Measurements from ENCODE around the gene PHLDB1. TPM values are rescaled to one million over a fixed set of nuclear protein-coding genes. Genes with fewer than 3 reads are reported as not detected.

Gene PHLDB1
- total and polyA plus RNA-seq, 2 of the 8 experiments (the other 6 are each of a cell fraction or from before 2014, with no cell fraction given): 53.9 to 74.8 TPM

- Histone ChIP-seq H4K8ac (ENCODE audit: extremely low read depth, insufficient read depth, low read length) (peak overlapping the region; percentile 64; the same call in 1 of the 2 replicates), H3K9ac (replicated peaks in 1 of 4; ENCODE audit: extremely low read depth in 1 of 4, low read depth in 3 of 4, low read length in 3 of 4) (peak overlapping the region in 3 of 4 experiments; percentile 63 to 71 (median 66); a peak in 6 of 7 replicates), H3K79me2 (ENCODE audit: control insufficient read depth in 1 of 2, insufficient read depth in 2 of 2, low read length in 2 of 2) (peaks cover 7 to 27% of the 10 kb centered on the region in 2 experiments; a peak in 2 of 4 replicates), H3K18ac (ENCODE audit: extremely low read depth, low read length) (peak overlapping the region; percentile 19; the same call in 1 of the 2 replicates), H3K27me3 (replicated peaks in 1 of 4; ENCODE audit: control insufficient read depth in 3 of 4, extremely low read depth in 1 of 4, insufficient read depth in 3 of 4, low read length in 3 of 4) (no peaks in the 10 kb centered on the region), H3K27ac (ENCODE audit: low read depth, low read length) (0 out of 2 replicates have a peak overlapping the region, but pooled peaks have one; percentile 50), H4K91ac (replicated peaks; ENCODE audit: insufficient read length, low read length) (peak overlapping the region; percentile 86), H3K9me3 (ENCODE audit: insufficient read depth in 2 of 2, low read depth in 1 of 2, low read length in 1 of 2) (no peaks in the 10 kb centered on the region), H2BK20ac (ENCODE audit: low read length) (no peak overlapping the region), H2AK5ac (ENCODE audit: low read depth, low read length) (peak overlapping the region; percentile 56; the same call in 1 of the 2 replicates), H2BK5ac (ENCODE audit: low read depth, low read length) (peak overlapping the region; percentile 22; the same call in 1 of the 2 replicates), H2BK15ac (ENCODE audit: low read length) (peak overlapping the region; percentile 94; the same call in 1 of the 2 replicates), H3K36me3 (ENCODE audit: control insufficient read depth in 2 of 4, insufficient read depth in 4 of 4, low read length in 3 of 4) (peaks cover 3 to 13% (median 6%) of the 10 kb centered on the region in 4 experiments; a peak in 5 of 8 replicates), H3K4me2 (ENCODE audit: insufficient read depth in 1 of 2, low read depth in 2 of 2, low read length in 2 of 2) (peak overlapping the region; percentile 97), H3K4me3 (ENCODE audit: extremely low read depth in 1 of 4, insufficient read depth in 2 of 4, low read depth in 3 of 4, low read length in 4 of 4) (peak overlapping the region; percentile 41 to 82 (median 70)), H3K14ac (ENCODE audit: insufficient read length) (no peak overlapping the region), H4K20me1 (replicated peaks in 1 of 2; ENCODE audit: control insufficient read depth in 1 of 2, insufficient read depth in 2 of 2, low read length in 2 of 2) (peaks cover 0 to 5% of the 10 kb centered on the region in 2 experiments), H3K79me1 (ENCODE audit: low read depth, low read length) (peaks cover 15% of the 10 kb centered on the region), H3K56ac (replicated peaks; ENCODE audit: insufficient read length, low read depth, low read length) (peak overlapping the region; percentile 24), H3K23ac (ENCODE audit: insufficient read length) (no peak overlapping the region), H3K4ac (replicated peaks; ENCODE audit: insufficient read length, low read depth, low read length) (peak overlapping the region; percentile 19), H2BK120ac (replicated peaks; ENCODE audit: low read depth, low read length) (no peak overlapping the region), H3K23me2 (ENCODE audit: low read depth, low read length) (peaks cover 7% of the 10 kb centered on the region), H2AFZ (ENCODE audit: low read length) (no peak overlapping the region), H2BK12ac (ENCODE audit: low read depth, low read length) (peak overlapping the region; percentile 60), H3K4me1 (replicated peaks in 1 of 4; ENCODE audit: control insufficient read depth in 3 of 4, insufficient read depth in 4 of 4, low read length in 3 of 4) (peaks cover 5 to 34% (median 28%) of the 10 kb centered on the region in 4 experiments), H4K5ac (ENCODE audit: insufficient read length, low read depth, low read length) (no peak overlapping the region)
- no peak for FAIRE-seq
- ChIA-PET CTCF (ENCODE audit: partially characterized antibody) (interaction anchor here (1.0 to 10.4 kb wide), 10 partner anchors 12 to 85 kb away, joined by 3 to 155 read pairs (median 4); partner anchors contain the start of gene PHLDB1), POLR2A (ENCODE audit: partially characterized antibody) (interaction anchor here (1.0 to 28.7 kb wide), 7 partner anchors 9 to 169 kb away, joined by 3 to 574 read pairs (median 6); partner anchors contain the start of genes DDX6 and PHLDB1)
- no peak for DNase-seq (ENCODE audit: low read depth in 1 of 2, low spot score in 2 of 2)
- WGBS, 2 experiments (ENCODE audit: extremely low coverage in 1 of 2, insufficient coverage in 1 of 2, insufficient read length in 1 of 2, insufficient replicate concordance in 2 of 2, low coverage in 1 of 2, low lambda C conversion rate in 2 of 2, missing lambda C conversion rate in 1 of 2): 46% methylated on average over 4 of the region's 4 CpGs; no CpG with 5 or more reads in 1 of the 2 experiments
- no peak for TF ChIP-seq CREB1 (IDR thresholded peaks at IDR 0.05)
- TF ChIP-seq GTF2F1 (IDR thresholded peaks at IDR 0.05; ENCODE audit: borderline replicate concordance, low read depth, low read length): no peak
- no peak for TF ChIP-seq SRF (IDR thresholded peaks at IDR 0.05; ENCODE audit: low read depth, low read length)
- TF ChIP-seq EP300 (IDR thresholded peaks at IDR 0.05; ENCODE audit: borderline replicate concordance in 1 of 2, low read depth in 2 of 2, low read length in 2 of 2): no peak
- TF ChIP-seq POU5F1 (IDR thresholded peaks at IDR 0.05; ENCODE audit: low read depth, low read length): no peak
- TF ChIP-seq NANOG (IDR thresholded peaks at IDR 0.05; ENCODE audit: insufficient read depth, low read depth, low read length, poor library complexity, severe bottlenecking): no peak
- no peak for TF ChIP-seq CEBPB (IDR thresholded peaks at IDR 0.05; ENCODE audit: low read depth, low read length)
- TF ChIP-seq EZH2 (IDR thresholded peaks at IDR 0.05; ENCODE audit: low read depth, low read length, severe bottlenecking): no peak
- no peak for TF ChIP-seq SIRT6 (IDR thresholded peaks at IDR 0.05; ENCODE audit: low read length)
- TF ChIP-seq TCF12 (IDR thresholded peaks at IDR 0.05; ENCODE audit: low read depth, low read length): no peak
- TF ChIP-seq POLR2AphosphoS5 (IDR thresholded peaks at IDR 0.05; ENCODE audit: low read depth, low read length): no peak
- no peak for TF ChIP-seq KDM4A (IDR thresholded peaks at IDR 0.05; ENCODE audit: low read depth, low read length, severe bottlenecking)
- TF ChIP-seq ZNF274 (IDR thresholded peaks at IDR 0.05; ENCODE audit: borderline replicate concordance, extremely low read depth, low read length): no peak
Observed at GRCh38 chr11:118621784-118622375, 14.5 kb downstream of the PHLDB1 start.

Measured in H1 (cell line).